ENCODE data around the gene RCN1. TPM values are rescaled to one million over a fixed set of nuclear protein-coding genes. Genes with fewer than 3 reads are reported as not detected.

The RCN1 gene
- total and polyA plus RNA-seq, 2 of the 8 experiments (the other 6 are each of a cell fraction or from before 2014, with no cell fraction given), result 45.1 to 123 TPM

GRCh38 chr11:32080361-32080980 lies 10.4 kb upstream of the RCN1 start:
- Histone ChIP-seq H2AFZ (ENCODE audit: low read length) (no peak overlapping the region), H2BK15ac (ENCODE audit: low read length) (no peak overlapping the region), H3K4me1 (replicated peaks in 1 of 4; ENCODE audit: control insufficient read depth in 3 of 4, insufficient read depth in 4 of 4, low read length in 3 of 4) (peaks cover 0 to 3% (median 1%) of the 10 kb centered on the region in 4 experiments; a peak in 4 of 7 replicates), H3K4me2 (ENCODE audit: insufficient read depth in 1 of 2, low read depth in 2 of 2, low read length in 2 of 2) (no peak overlapping the region), H3K14ac (ENCODE audit: insufficient read length) (no peak overlapping the region), H2BK5ac (ENCODE audit: low read depth, low read length) (no peak overlapping the region), H3K18ac (ENCODE audit: extremely low read depth, low read length) (no peak overlapping the region), H3K56ac (replicated peaks; ENCODE audit: insufficient read length, low read depth, low read length) (no peak overlapping the region), H3K9me3 (ENCODE audit: insufficient read depth in 2 of 2, low read depth in 1 of 2, low read length in 1 of 2) (no peaks in the 10 kb centered on the region), H3K4ac (replicated peaks; ENCODE audit: insufficient read length, low read depth, low read length) (no peak overlapping the region), H2BK20ac (ENCODE audit: low read length) (no peak overlapping the region), H3K27me3 (replicated peaks in 1 of 4; ENCODE audit: control insufficient read depth in 3 of 4, extremely low read depth in 1 of 4, insufficient read depth in 3 of 4, low read length in 3 of 4) (no peaks in the 10 kb centered on the region), H4K8ac (ENCODE audit: extremely low read depth, insufficient read depth, low read length) (no peak overlapping the region), H4K20me1 (replicated peaks in 1 of 2; ENCODE audit: control insufficient read depth in 1 of 2, insufficient read depth in 2 of 2, low read length in 2 of 2) (no peaks in the 10 kb centered on the region), H4K5ac (ENCODE audit: insufficient read length, low read depth, low read length) (no peak overlapping the region), H3K27ac (ENCODE audit: low read depth, low read length) (no peak overlapping the region), H2BK120ac (replicated peaks; ENCODE audit: low read depth, low read length) (no peak overlapping the region), H3K23me2 (ENCODE audit: low read depth, low read length) (no peaks in the 10 kb centered on the region), H3K23ac (ENCODE audit: insufficient read length) (no peak overlapping the region), H3K36me3 (ENCODE audit: control insufficient read depth in 2 of 4, insufficient read depth in 4 of 4, low read length in 3 of 4) (no peaks in the 10 kb centered on the region), H3K4me3 (ENCODE audit: extremely low read depth in 1 of 4, insufficient read depth in 2 of 4, low read depth in 3 of 4, low read length in 4 of 4) (no peak overlapping the region), H2AK5ac (ENCODE audit: low read depth, low read length) (no peak overlapping the region), H3K79me2 (ENCODE audit: control insufficient read depth in 1 of 2, insufficient read depth in 2 of 2, low read length in 2 of 2) (no peaks in the 10 kb centered on the region), H3K79me1 (ENCODE audit: low read depth, low read length) (no peaks in the 10 kb centered on the region), H3K9ac (replicated peaks in 1 of 4; ENCODE audit: extremely low read depth in 1 of 4, low read depth in 3 of 4, low read length in 3 of 4) (no peak overlapping the region), H4K91ac (replicated peaks; ENCODE audit: insufficient read length, low read length) (no peak overlapping the region), H2BK12ac (ENCODE audit: low read depth, low read length) (no peak overlapping the region)
- WGBS, 2 experiments (ENCODE audit: extremely low coverage in 1 of 2, insufficient coverage in 1 of 2, insufficient read length in 1 of 2, insufficient replicate concordance in 2 of 2, low coverage in 1 of 2, low lambda C conversion rate in 2 of 2, missing lambda C conversion rate in 1 of 2), result 92% methylated on average over 2 of the region's 2 CpGs; no CpG with 5 or more reads in 1 of the 2 experiments
- DNase-seq (ENCODE audit: low read depth in 1 of 2, low spot score in 2 of 2) (no peak), FAIRE-seq (no peak)
- no peak for TF ChIP-seq SAP30 (IDR thresholded peaks at IDR 0.05; ENCODE audit: insufficient read depth, insufficient replicate concordance, low read length)
- TF ChIP-seq CEBPB (IDR thresholded peaks at IDR 0.05; ENCODE audit: low read depth, low read length), result no peak
- no peak for TF ChIP-seq CHD1 (IDR thresholded peaks at IDR 0.05; ENCODE audit: low read depth, low read length)
- no peak for TF ChIP-seq TAF1 (IDR thresholded peaks at IDR 0.05; ENCODE audit: low read depth, low read length)
- TF ChIP-seq CTBP2 (IDR thresholded peaks at IDR 0.05; ENCODE audit: borderline replicate concordance, insufficient read depth, insufficient read length, low read length), result no peak
- no peak for TF ChIP-seq GABPA (IDR thresholded peaks at IDR 0.05; ENCODE audit: borderline replicate concordance, insufficient read depth, low read length)
- TF ChIP-seq KDM1A (IDR thresholded peaks at IDR 0.05; ENCODE audit: borderline replicate concordance, low read length), result no peak
- no peak for TF ChIP-seq ATF2 (IDR thresholded peaks at IDR 0.05; ENCODE audit: low read length)
- TF ChIP-seq CBX5 (IDR thresholded peaks at IDR 0.05; ENCODE audit: low read depth, low read length), result no peak
- ChIA-PET POLR2A (ENCODE audit: partially characterized antibody) (interaction anchor here (3.3 kb wide), 1 partner anchor 11 kb away, joined by 14 read pairs; the partner anchor contains the start of gene RCN1), CTCF (ENCODE audit: partially characterized antibody) (interaction anchor here (1.1 to 3.4 kb wide), 4 partner anchors 8 to 440 kb away, joined by 3 to 22 read pairs (median 3); no protein-coding TSS in a partner anchor)

Data from H1 (cell line).